PFSK-1 (cell line): Measurements from ENCODE around the gene GPR3.

Experiments
- POLR2AphosphoS5 ChIP-seq: IDR thresholded peaks from 2 replicates; pipeline ENCODE4 v1.6.1; 2012; ENCODE audit warnings: low read depth, mild to moderate bottlenecking, control low read depth, low read length, moderate library complexity
- REST ChIP-seq, 2 experiments: IDR thresholded peaks; 2 replicates each; pipeline versions ENCODE4 v1.6.1 to v1.8.0; 2011 to 2012; ENCODE audit warnings: low read depth in 2 of 2, low read length in 2 of 2, control low read depth in 1 of 2, inconsistent platforms in 1 of 2, mild to moderate bottlenecking in 1 of 2, moderate library complexity in 1 of 2; ENCODE audit not compliant: insufficient read depth in 1 of 2

DNA sequence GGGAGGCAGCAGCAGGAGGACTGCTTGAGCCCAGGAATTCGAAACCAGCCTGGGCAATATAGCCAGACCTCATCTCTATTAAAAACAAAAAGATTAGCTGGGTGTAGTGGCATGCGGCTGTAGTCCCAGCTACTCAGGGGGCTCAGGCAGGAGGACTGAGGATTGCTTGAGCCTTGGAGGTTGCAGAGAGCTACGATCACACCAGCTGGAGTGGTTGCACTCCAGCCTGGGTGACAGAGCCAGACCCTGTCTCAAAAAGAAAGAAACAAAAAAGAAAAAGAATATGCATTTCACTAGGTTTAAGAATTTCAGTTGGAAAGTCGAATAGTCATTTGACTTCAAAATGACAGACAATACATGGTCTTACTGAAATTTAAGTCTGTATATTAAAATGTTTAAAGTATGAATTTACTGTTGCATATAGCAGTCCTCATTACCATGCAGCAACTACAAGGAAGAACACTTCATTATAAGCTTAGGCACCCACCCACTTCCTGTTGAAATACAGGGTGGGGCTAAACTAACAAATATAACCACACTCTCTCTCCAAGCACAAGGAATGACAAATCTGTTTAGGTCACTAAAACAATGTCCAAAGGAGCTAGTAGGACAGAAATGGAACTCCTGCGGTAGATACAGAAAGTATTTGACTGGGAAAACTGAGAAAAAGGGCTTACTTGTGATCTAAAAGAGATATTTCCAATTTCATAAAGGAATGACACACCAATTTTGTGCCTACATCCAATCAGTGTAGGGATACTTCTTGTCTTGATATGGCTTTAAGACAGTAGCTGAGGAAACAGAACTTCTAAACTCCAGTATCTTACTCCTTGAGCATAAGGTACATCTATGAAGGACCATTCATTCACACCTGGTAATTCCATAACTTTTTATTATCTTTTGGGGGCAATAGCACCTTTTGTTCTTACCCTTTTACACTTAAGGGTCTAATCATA is 44.1 kb downstream of the GPR3 start:
- TF ChIP-seq POLR2AphosphoS5 (no peak), REST (IDR thresholded peaks at IDR 0.05; ENCODE audit: insufficient read depth in 1 of 2, low read depth in 2 of 2, low read length in 2 of 2) (no peak)
